ENCODE data around the gene PCDHGA8. TPM values are rescaled to one million over a fixed set of nuclear protein-coding genes. Genes with fewer than 3 reads are reported as not detected.

Gene PCDHGA8
- total RNA-seq, 1 donor from 2014 or later: 6.2 TPM

DNA sequence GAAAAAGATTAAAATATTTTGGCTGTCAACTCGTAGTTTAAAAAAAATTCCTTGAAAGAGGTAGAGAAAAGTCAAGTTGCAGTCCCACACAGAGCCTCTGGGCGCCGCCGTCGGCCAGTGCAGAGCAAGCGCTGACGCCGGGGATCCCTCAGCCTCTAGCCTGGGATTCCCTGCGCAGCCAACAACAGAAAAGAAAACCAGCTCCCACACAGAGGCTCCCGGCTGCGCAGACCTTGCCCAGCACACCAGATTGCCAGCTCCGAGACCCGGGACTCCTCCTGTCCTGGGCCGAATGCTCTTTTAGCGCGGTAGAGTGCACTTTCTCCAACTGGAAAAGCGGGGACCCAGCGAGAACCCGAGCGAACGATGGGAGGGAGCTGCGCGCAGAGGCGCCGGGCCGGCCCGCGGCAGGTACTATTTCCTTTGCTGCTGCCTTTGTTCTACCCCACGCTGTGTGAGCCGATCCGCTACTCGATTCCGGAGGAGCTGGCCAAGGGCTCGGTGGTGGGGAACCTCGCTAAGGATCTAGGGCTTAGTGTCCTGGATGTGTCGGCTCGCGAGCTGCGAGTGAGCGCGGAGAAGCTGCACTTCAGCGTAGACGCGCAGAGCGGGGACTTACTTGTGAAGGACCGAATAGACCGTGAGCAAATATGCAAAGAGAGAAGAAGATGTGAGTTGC, 25.2 kb downstream of the PCDHGA8 start, which contains the start of gene PCDHGB7:
TSS of gene PCDHGB7 (plus strand) at position 184 of the 679 bp plus-strand sequence. CDS start at position 367, 183 bp downstream.

DNA sequence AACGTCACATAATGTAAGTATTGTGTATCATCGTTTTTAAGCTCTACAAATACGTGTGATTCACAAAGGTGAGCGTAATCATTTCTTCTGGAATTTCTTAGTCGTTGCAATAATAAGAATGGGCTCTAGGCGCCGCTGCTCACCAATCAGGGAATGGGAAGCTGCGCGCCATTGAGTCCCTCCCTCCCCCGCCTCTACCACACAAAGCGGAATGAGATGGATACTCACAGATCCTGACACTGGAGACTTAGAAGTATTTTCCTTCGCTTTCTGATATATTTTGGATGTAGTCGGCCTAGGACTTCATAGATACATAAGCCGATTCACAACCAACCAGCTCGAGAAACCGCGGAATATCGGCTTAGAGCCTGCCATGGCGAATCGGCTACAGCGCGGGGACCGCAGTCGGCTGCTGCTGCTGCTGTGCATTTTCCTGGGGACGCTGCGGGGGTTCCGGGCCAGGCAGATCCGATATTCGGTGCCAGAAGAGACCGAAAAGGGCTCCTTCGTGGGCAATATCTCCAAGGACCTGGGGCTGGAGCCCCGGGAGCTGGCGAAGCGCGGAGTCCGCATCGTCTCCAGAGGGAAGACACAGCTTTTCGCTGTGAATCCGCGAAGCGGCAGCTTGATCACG, 28.5 kb downstream of the PCDHGA8 start, which contains the start of gene PCDHGA11:
TSS of gene PCDHGA11 (plus strand) at position 197 of the 634 bp plus-strand sequence. CDS start at position 374, 177 bp downstream.

DNA sequence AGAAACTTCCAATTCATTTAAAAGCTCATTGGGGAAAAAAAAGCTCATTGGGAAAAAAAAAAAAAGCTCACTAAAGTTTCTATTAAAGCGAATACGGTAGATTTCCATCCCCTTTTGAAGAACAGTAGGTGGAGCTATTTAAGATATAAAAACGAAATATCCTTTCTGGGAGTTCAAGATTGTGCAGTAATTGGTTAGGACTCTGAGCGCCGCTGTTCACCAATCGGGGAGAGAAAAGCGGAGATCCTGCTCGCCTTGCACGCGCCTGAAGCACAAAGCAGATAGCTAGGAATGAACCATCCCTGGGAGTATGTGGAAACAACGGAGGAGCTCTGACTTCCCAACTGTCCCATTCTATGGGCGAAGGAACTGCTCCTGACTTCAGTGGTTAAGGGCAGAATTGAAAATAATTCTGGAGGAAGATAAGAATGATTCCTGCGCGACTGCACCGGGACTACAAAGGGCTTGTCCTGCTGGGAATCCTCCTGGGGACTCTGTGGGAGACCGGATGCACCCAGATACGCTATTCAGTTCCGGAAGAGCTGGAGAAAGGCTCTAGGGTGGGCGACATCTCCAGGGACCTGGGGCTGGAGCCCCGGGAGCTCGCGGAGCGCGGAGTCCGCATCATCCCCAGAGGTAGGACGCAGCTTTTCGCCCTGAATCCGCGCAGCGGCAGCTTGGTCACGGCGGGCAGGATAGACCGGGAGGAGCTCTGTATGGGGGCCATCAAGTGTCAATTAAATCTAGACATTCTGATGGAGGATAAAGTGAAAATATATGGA, 38.1 kb downstream of the PCDHGA8 start, which contains the start of gene PCDHGA12:
TSS of gene PCDHGA12 (plus strand) at position 176 of the 782 bp plus-strand sequence. CDS start at position 429, 253 bp downstream.

Other genes with a start within 250 kb of the PCDHGA8 start
- 2.2 TPM for gene PCDHB6, start 242.6 kb upstream of the PCDHGA8 start, total RNA-seq
- 4.4 TPM for gene PCDHB7, start 220.0 kb upstream of the PCDHGA8 start, total RNA-seq
- 2.6 TPM for gene PCDHB8, start 214.8 kb upstream of the PCDHGA8 start, total RNA-seq
- 7.8 TPM for gene PCDHB16, start 210.2 kb upstream of the PCDHGA8 start, total RNA-seq
- 3.3 TPM for gene PCDHB9, start 205.5 kb upstream of the PCDHGA8 start, total RNA-seq
- gene PCDHB10, start 200.3 kb upstream of the PCDHGA8 start, total RNA-seq: 6.2 TPM
- gene PCDHB11, start 193.0 kb upstream of the PCDHGA8 start, total RNA-seq: 8.5 TPM
- gene PCDHB12, start 183.9 kb upstream of the PCDHGA8 start, total RNA-seq: 9.3 TPM
- 7.9 TPM for gene PCDHB13, start 178.7 kb upstream of the PCDHGA8 start, total RNA-seq
- 8.6 TPM for gene PCDHB14, start 169.3 kb upstream of the PCDHGA8 start, total RNA-seq
- gene PCDHB15, start 147.2 kb upstream of the PCDHGA8 start, total RNA-seq: 11.0 TPM
- 0.35 TPM for gene SLC25A2, start 88.6 kb upstream of the PCDHGA8 start, total RNA-seq
- 76.2 TPM for gene TAF7, start 71.8 kb upstream of the PCDHGA8 start, total RNA-seq
- gene PCDHGA1, start 62.1 kb upstream of the PCDHGA8 start, total RNA-seq: 1.1 TPM
- gene PCDHGA2, start 53.9 kb upstream of the PCDHGA8 start, total RNA-seq: 10.2 TPM
- 4.8 TPM for gene PCDHGA3, start 48.8 kb upstream of the PCDHGA8 start, total RNA-seq
- gene PCDHGB1, start 42.5 kb upstream of the PCDHGA8 start, total RNA-seq: 6.0 TPM
- gene PCDHGA4, start 37.6 kb upstream of the PCDHGA8 start, total RNA-seq: 6.4 TPM
- gene PCDHGB2, start 32.6 kb upstream of the PCDHGA8 start, total RNA-seq: 8.8 TPM
- 8.7 TPM for gene PCDHGA5, start 28.5 kb upstream of the PCDHGA8 start, total RNA-seq
- gene PCDHGB3, start 22.4 kb upstream of the PCDHGA8 start, total RNA-seq: 7.1 TPM
- 10.3 TPM for gene PCDHGA6, start 18.7 kb upstream of the PCDHGA8 start, total RNA-seq
- gene PCDHGA7, start 9.9 kb upstream of the PCDHGA8 start, total RNA-seq: 8.0 TPM
- gene PCDHGB4, start 4.9 kb upstream of the PCDHGA8 start, total RNA-seq: 14.1 TPM
- gene PCDHGB5, start 5.3 kb downstream of the PCDHGA8 start, total RNA-seq: 14.1 TPM
- 9.8 TPM for gene PCDHGA9, start 10.1 kb downstream of the PCDHGA8 start, total RNA-seq
- gene PCDHGB6, start 15.4 kb downstream of the PCDHGA8 start, total RNA-seq: 12.3 TPM
- 9.1 TPM for gene PCDHGA10, start 20.4 kb downstream of the PCDHGA8 start, total RNA-seq
- 15.8 TPM for gene PCDHGB7, start 25.0 kb downstream of the PCDHGA8 start, total RNA-seq
- gene PCDHGA11, start 28.4 kb downstream of the PCDHGA8 start, total RNA-seq: 10.0 TPM
- gene PCDHGA12, start 37.9 kb downstream of the PCDHGA8 start, total RNA-seq: 10.0 TPM
- 71.1 TPM for gene PCDHGC3, start 83.3 kb downstream of the PCDHGA8 start, total RNA-seq
- gene PCDHGC4, start 92.4 kb downstream of the PCDHGA8 start, total RNA-seq: 9.6 TPM
- 4.8 TPM for gene PCDHGC5, start 96.4 kb downstream of the PCDHGA8 start, total RNA-seq
- gene DIAPH1, start 226.4 kb downstream of the PCDHGA8 start, total RNA-seq: 37.0 TPM
- gene HDAC3, start 244.2 kb downstream of the PCDHGA8 start, total RNA-seq: 57.7 TPM
- gene RELL2, start 244.4 kb downstream of the PCDHGA8 start, total RNA-seq: 1.2 TPM

Measured in metanephros (tissue), 1 donor.